ENCODE results near the gene SVOP.

DNA sequence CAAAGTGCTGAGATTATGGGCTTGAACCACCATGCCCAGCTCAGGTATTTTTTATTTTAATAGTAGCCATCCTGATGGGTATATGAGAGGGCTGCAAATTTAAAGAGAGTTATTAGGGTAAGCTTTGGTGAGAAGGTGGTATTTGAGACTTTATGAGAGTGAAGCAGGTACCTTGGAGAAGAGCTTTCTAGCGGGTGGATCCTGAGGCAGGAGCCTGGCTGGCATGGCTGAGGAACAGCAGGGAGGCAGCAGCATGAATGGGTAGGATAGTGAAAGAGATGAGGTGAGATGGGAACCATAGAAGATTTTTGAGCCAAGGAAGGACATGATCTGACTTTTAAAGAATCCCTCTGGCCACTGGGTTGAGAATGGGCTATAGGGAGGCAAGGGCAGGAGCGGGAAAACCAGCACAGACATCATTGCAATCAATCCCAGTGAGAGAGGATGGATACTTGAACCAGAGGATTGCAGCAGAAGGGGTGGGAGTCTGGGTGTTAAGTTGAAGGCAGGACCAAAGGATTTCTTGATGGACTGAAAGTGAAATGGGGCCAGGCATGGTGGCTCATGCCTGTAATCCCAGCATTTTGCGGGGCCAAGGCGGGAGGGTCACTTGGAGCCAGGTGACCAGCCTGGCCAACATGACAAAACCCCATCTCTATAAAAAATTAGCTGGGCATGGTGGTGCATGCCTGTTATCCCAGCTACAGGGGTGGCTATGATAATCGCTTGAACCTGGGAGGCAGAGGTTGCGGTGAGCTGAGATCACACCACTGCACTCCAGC lies 5.7 kb downstream of the SVOP start:
- TF ChIP-seq, protein P1, sequence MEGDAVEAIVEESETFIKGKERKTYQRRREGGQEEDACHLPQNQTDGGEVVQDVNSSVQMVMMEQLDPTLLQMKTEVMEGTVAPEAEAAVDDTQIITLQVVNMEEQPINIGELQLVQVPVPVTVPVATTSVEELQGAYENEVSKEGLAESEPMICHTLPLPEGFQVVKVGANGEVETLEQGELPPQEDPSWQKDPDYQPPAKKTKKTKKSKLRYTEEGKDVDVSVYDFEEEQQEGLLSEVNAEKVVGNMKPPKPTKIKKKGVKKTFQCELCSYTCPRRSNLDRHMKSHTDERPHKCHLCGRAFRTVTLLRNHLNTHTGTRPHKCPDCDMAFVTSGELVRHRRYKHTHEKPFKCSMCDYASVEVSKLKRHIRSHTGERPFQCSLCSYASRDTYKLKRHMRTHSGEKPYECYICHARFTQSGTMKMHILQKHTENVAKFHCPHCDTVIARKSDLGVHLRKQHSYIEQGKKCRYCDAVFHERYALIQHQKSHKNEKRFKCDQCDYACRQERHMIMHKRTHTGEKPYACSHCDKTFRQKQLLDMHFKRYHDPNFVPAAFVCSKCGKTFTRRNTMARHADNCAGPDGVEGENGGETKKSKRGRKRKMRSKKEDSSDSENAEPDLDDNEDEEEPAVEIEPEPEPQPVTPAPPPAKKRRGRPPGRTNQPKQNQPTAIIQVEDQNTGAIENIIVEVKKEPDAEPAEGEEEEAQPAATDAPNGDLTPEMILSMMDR (conservative IDR thresholded peaks at IDR 0.05; ENCODE audit: low read depth, low read length) = no peak
- TF ChIP-seq CHD1 (IDR thresholded peaks at IDR 0.05; ENCODE audit: low read depth, low read length) (no peak), SMC3 (IDR thresholded peaks at IDR 0.05; ENCODE audit: low read depth, low read length) (no peak), RAD21 (IDR thresholded peaks at IDR 0.05; ENCODE audit: low read length) (no peak), RFX5 (IDR thresholded peaks at IDR 0.05; ENCODE audit: low read depth, low read length) (no peak), POLR2A (IDR thresholded peaks at IDR 0.05; ENCODE audit: low read depth, low read length) (no peak), FOS (IDR thresholded peaks at IDR 0.05; ENCODE audit: low read depth, low read length) (no peak), MAFK (IDR thresholded peaks at IDR 0.05; ENCODE audit: low read depth, low read length) (no peak), USF2 (IDR thresholded peaks at IDR 0.05; ENCODE audit: low read depth, low read length) (no peak)
- TF ChIP-seq, protein P2, sequence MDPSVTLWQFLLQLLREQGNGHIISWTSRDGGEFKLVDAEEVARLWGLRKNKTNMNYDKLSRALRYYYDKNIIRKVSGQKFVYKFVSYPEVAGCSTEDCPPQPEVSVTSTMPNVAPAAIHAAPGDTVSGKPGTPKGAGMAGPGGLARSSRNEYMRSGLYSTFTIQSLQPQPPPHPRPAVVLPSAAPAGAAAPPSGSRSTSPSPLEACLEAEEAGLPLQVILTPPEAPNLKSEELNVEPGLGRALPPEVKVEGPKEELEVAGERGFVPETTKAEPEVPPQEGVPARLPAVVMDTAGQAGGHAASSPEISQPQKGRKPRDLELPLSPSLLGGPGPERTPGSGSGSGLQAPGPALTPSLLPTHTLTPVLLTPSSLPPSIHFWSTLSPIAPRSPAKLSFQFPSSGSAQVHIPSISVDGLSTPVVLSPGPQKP (IDR thresholded peaks at IDR 0.05; ENCODE audit: borderline replicate concordance, low read depth, low read length) = no peak
